ENCODE results near the gene KIF26A.

GRCh38 chr14:104187931-104188726, 49.7 kb downstream of the KIF26A start:
- TF ChIP-seq REST (IDR thresholded peaks at IDR 0.05; ENCODE audit: low read depth) (no peak), EP300 (IDR thresholded peaks at IDR 0.05; ENCODE audit: borderline replicate concordance) (no peak), FOXM1 (IDR thresholded peaks at IDR 0.05; ENCODE audit: borderline replicate concordance, low read depth) (no peak)

All from Ishikawa (cell line).